SU-DHL-6 (cell line): ENCODE measurements around the gene NOB1.

ENCODE experiments used
- CTCF ChIP-seq: fragments of 200-600 bp; sonication (generic); IDR thresholded peaks from one replicate; pipeline ENCODE4 v1.5.1; 2017; ENCODE audit warnings: antibody characterized with exemption, mild to moderate bottlenecking, low read length, moderate library complexity; ENCODE audit not compliant: insufficient read depth, poor library complexity, severe bottlenecking
- EZH2phosphoT487 ChIP-seq: fragments of 200-600 bp; sonication (generic), shearing (Covaris generic); conservative IDR thresholded peaks from 2 replicates; pipeline ENCODE4 v1.6.1; 2018; ENCODE audit warnings: mild to moderate bottlenecking, antibody characterized with exemption, low read length, moderate library complexity, mixed read lengths

- TF ChIP-seq CTCF (no peak), EZH2phosphoT487 (no peak)
Measured at GRCh38 chr16:69754143-69754468, 620 bp downstream of the NOB1 start.
